HG02798 (cell line): ENCODE data around the gene GABARAP.

Source experiments
- ATAC-seq: cut with Tn5 transposase; IDR thresholded peaks from one replicate; pipeline ENCODE4 v1.9.1; 2021; ENCODE audit warnings: mild to moderate bottlenecking; ENCODE audit not compliant: unreplicated experiment, poor library complexity

The GABARAP gene

GRCh38 chr17:7241090-7241733, 1.0 kb downstream of the GABARAP start:
- no peak for ATAC-seq

GRCh38 chr17:7240375-7240774, 1.9 kb downstream of the GABARAP start:
- ATAC-seq: no peak

GRCh38 chr17:7239091-7240027, 2.9 kb downstream of the GABARAP start, which contains the start of gene PHF23:
PHF23 (minus strand) TSS chr17:7239457; CDS start chr17:7239279, 178 bp downstream.
- peak; percentile 64 for ATAC-seq

GRCh38 chr17:7238420-7239090, 3.7 kb downstream of the GABARAP start:
- no peak for ATAC-seq

GRCh38 chr17:7237761-7238419, 4.4 kb downstream of the GABARAP start:
- ATAC-seq: peak; percentile 18

GRCh38 chr17:7237266-7237760, 4.9 kb downstream of the GABARAP start:
- no peak for ATAC-seq

GRCh38 chr17:7236808-7237207, 5.4 kb downstream of the GABARAP start:
- ATAC-seq: no peak

- no peak for ATAC-seq
Observed at GRCh38 chr17:7235693-7236665, 6.3 kb downstream of the GABARAP start.

- peak; percentile 73 for ATAC-seq
Observed at GRCh38 chr17:7234083-7234951, 7.9 kb downstream of the GABARAP start, which contains the start of gene DVL2. DVL2 (minus strand) TSS chr17:7234517; CDS start chr17:7234262, 255 bp downstream.

GRCh38 chr17:7233701-7234082, 8.6 kb downstream of the GABARAP start:
- ATAC-seq: no peak

GRCh38 chr17:7232114-7232513, 10.1 kb downstream of the GABARAP start:
- ATAC-seq: no peak

- ATAC-seq: no peak
Observed at GRCh38 chr17:7229504-7229903, 12.7 kb downstream of the GABARAP start.

GRCh38 chr17:7228920-7229319, 13.3 kb downstream of the GABARAP start:
- ATAC-seq: no peak

- ATAC-seq: no peak
Observed at GRCh38 chr17:7226721-7227710, 15.2 kb downstream of the GABARAP start.

- ATAC-seq: no peak
Observed at GRCh38 chr17:7225711-7226331, 16.4 kb downstream of the GABARAP start.

GRCh38 chr17:7224661-7225111, 17.6 kb downstream of the GABARAP start:
- ATAC-seq: no peak
